Fibroblast of pulmonary artery (primary cell): ENCODE measurements around the gene PPFIBP1.

ENCODE experiments used
- DNase-seq: peaks from one replicate; pipeline ENCODE4 v3.0.0-alpha.2; 2010; ENCODE audit warnings: low read depth
- H3K4me3 ChIP-seq: replicated peaks from 2 replicates; pipeline ENCODE4 v1.5.1; 2011; ENCODE audit warnings: low read depth, mild to moderate bottlenecking, control low read depth, low read length, moderate library complexity
- CTCF ChIP-seq: IDR thresholded peaks from 2 replicates; pipeline ENCODE4 v1.5.1; 2011; ENCODE audit warnings: mild to moderate bottlenecking, control low read depth, low read length, inconsistent platforms; ENCODE audit errors: missing control alignments

PPFIBP1 gene

GRCh38 chr12:27709212-27709931 lies 185.4 kb downstream of the PPFIBP1 start:
- no peak for TF ChIP-seq CTCF
- peak overlapping the region; percentile 99 for H3K4me3 ChIP-seq
- no peak for DNase-seq

- DNase-seq, result peak; percentile 69
- no peak for TF ChIP-seq CTCF
- peak overlapping the region; percentile 99 for H3K4me3 ChIP-seq
Measured at GRCh38 chr12:27709932-27710591, 186.1 kb downstream of the PPFIBP1 start.

- H3K4me3 ChIP-seq, result peak within 1 kb of the TSS; percentile 99
- no peak for TF ChIP-seq CTCF
- peak; percentile 95 for DNase-seq
Measured at GRCh38 chr12:27710592-27711316, 186.7 kb downstream of the PPFIBP1 start, which contains the start of gene MRPS35. TSS of gene MRPS35 (plus strand) at chr12:27710832. CDS start at chr12:27710844, 12 bp downstream.

- DNase-seq, result no peak
- TF ChIP-seq CTCF, result no peak
- H3K4me3 ChIP-seq, result peak overlapping the region; percentile 99
Measured at GRCh38 chr12:27711317-27711682, 187.3 kb downstream of the PPFIBP1 start.

- H3K4me3 ChIP-seq, result no peak overlapping the region
- no peak for DNase-seq
Measured at GRCh38 chr12:27711967-27712366, 188.0 kb downstream of the PPFIBP1 start.

GRCh38 chr12:27723212-27723611 lies 199.2 kb downstream of the PPFIBP1 start:
- no peak overlapping the region for H3K4me3 ChIP-seq
- no peak for TF ChIP-seq CTCF
- no peak for DNase-seq

More at GRCh38 chr12:27711967-27712366, 188.0 kb downstream of the PPFIBP1 start:
- TF ChIP-seq CTCF, result no peak
